Measurements from ENCODE around the gene OSCAR. TPM values are rescaled to one million over a fixed set of nuclear protein-coding genes. Genes with fewer than 3 reads are reported as not detected.
"Not testable (repeated sequence)": the region's sequence is repeated elsewhere in the genome, so short reads cannot be mapped to it uniquely, and the experiment has no call there.

The OSCAR gene
- total RNA-seq, 1 donor from 2014 or later: not detected

DNA sequence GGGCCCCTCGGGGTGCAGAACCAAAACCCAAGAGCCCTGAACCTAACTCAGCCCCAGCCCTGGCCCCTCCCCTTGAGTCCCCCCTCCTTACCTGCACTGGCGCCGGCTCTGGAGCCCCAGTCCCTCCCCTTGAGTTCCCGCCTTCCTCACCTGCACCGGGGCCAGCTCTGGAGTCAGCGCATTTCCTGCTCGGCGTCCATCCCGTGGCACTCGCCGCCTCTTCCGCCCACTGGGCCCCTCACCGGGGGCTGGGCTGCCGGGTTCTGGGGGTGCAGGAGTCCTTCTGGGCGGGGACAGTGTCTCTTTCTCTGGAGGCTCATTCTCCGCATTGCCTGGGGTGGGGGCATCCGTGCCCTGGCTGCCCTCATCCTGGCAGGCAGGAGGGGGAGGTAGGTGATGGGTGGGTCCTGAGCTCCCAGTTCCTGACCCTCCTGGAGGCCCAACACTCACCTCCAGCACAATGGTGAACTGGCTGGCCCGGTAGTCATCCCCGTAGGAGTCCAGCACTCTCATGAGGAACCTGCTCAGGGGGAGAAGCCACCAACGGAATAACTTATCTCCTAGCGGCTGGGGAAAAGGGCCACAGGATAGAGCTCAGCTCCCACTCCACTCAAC lies 7.4 kb upstream of the OSCAR start:
- no peak for TF ChIP-seq CTCF (conservative IDR thresholded peaks at IDR 0.05)
- Mint-ChIP-seq H3K4me1 (ENCODE audit: unreplicated experiment) (no peaks in the 10 kb centered on the region), H3K27ac (no peak overlapping the region), H3K4me3 (no peak overlapping the region), H3K27me3 (no peaks in the 10 kb centered on the region), H3K36me3 (peaks cover 4% of the 10 kb centered on the region), H3K9me3 (no peaks in the 10 kb centered on the region)
- DNase-seq (ENCODE audit: extremely low spot score, unreplicated experiment): no peak

- H3K36me3 Mint-ChIP-seq: peaks cover 4% of the 10 kb centered on the region
- TF ChIP-seq CTCF (conservative IDR thresholded peaks at IDR 0.05): no peak
- H3K4me1 Mint-ChIP-seq (ENCODE audit: unreplicated experiment): peaks cover 6% of the 10 kb centered on the region
- no peak for DNase-seq (ENCODE audit: extremely low spot score, unreplicated experiment)
- no peaks in the 10 kb centered on the region for H3K9me3 Mint-ChIP-seq
- H3K27me3 Mint-ChIP-seq: peaks cover 4% of the 10 kb centered on the region
- H3K27ac Mint-ChIP-seq: no peak overlapping the region
- peak overlapping the region; percentile 45 for H3K4me3 Mint-ChIP-seq
These were observed 6.1 kb upstream of the OSCAR start for GRCh38 chr19:54106716-54107115.

DNA sequence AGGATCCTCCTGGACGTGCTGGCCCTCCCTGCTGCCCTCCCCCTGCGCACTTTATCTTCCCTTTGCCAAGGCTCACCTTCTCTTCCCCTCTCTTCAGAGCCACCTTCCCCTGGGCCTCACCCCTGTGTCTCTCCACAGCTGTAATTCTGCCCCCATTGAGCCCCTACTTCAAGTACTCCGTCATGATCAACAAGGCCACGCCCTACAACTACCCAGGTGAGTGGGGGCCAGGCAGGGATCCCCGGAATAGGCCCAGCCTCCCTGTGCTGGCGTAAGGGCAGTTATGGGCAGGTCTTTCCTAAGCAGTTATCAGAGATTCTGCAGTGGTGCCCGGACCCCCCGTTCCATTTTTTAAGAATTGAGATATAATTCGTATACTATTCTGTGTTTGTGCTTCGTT lies 5.2 kb upstream of the OSCAR start:
- no peak overlapping the region for H3K27ac Mint-ChIP-seq
- no peaks in the 10 kb centered on the region for H3K9me3 Mint-ChIP-seq
- no peak for DNase-seq (ENCODE audit: extremely low spot score, unreplicated experiment)
- TF ChIP-seq CTCF (conservative IDR thresholded peaks at IDR 0.05): no peak
- H3K4me3 Mint-ChIP-seq: peak overlapping the region; percentile 68
- peaks cover 4% of the 10 kb centered on the region for H3K27me3 Mint-ChIP-seq
- H3K4me1 Mint-ChIP-seq (ENCODE audit: unreplicated experiment): peaks cover 6% of the 10 kb centered on the region
- H3K36me3 Mint-ChIP-seq: peaks cover 2% of the 10 kb centered on the region

- H3K27me3 Mint-ChIP-seq: peaks cover 5% of the 10 kb centered on the region
- no peaks in the 10 kb centered on the region for H3K36me3 Mint-ChIP-seq
- no peak for TF ChIP-seq CTCF (conservative IDR thresholded peaks at IDR 0.05)
- peaks cover 6% of the 10 kb centered on the region for H3K4me1 Mint-ChIP-seq (ENCODE audit: unreplicated experiment)
- no peak overlapping the region for H3K27ac Mint-ChIP-seq
- no peak for DNase-seq (ENCODE audit: extremely low spot score, unreplicated experiment)
- H3K4me3 Mint-ChIP-seq: peak overlapping the region; percentile 68
- H3K9me3 Mint-ChIP-seq: no peaks in the 10 kb centered on the region
These were observed 4.6 kb upstream of the OSCAR start for GRCh38 chr19:54104998-54105715.

- H3K9me3 Mint-ChIP-seq: no peaks in the 10 kb centered on the region
- no peaks in the 10 kb centered on the region for H3K36me3 Mint-ChIP-seq
- TF ChIP-seq CTCF (conservative IDR thresholded peaks at IDR 0.05): no peak
- DNase-seq (ENCODE audit: extremely low spot score, unreplicated experiment): peak; percentile 98
- peaks cover 6% of the 10 kb centered on the region for H3K4me1 Mint-ChIP-seq (ENCODE audit: unreplicated experiment)
- H3K27ac Mint-ChIP-seq: peak within 1 kb of the TSS; percentile 84
- H3K27me3 Mint-ChIP-seq: peaks cover 22% of the 10 kb centered on the region
- peak within 1 kb of the TSS; percentile 99 for H3K4me3 Mint-ChIP-seq
These were observed 2.0 kb upstream of the OSCAR start, which contains the start of gene NDUFA3 for GRCh38 chr19:54102421-54103169. TSS of gene NDUFA3 (plus strand) at chr19:54102855. CDS start at chr19:54102879, 24 bp downstream.

DNA sequence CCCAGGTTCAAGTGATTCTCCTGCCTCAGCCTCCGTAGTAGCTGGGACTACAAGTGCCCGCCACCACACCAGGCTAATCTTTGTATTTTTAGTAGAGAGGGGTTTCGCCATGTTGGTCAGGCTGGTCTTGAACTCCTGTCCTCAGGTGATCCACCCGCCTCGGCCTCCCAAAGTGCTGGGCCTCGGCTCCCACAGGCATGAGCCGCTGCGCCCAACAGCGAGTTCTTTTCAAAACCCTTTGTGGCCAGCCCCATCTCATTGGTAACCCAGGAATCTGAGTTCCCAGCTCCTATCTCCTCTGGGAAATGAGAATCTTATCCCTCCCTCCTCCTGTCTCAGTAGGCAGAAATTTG lies 724 bp downstream of the OSCAR start:
- H3K27ac Mint-ChIP-seq; H3K9me3 Mint-ChIP-seq; H3K36me3 Mint-ChIP-seq; DNase-seq (ENCODE audit: extremely low spot score, unreplicated experiment); H3K4me1 Mint-ChIP-seq (ENCODE audit: unreplicated experiment); H3K4me3 Mint-ChIP-seq: not testable (repeated sequence)
- H3K27me3 Mint-ChIP-seq: peaks cover 37% of the 10 kb centered on the region

All from type B pancreatic cell (in vitro differentiated cells).